ENCODE measurements around the gene PLEKHH1. TPM values are rescaled to one million over a fixed set of nuclear protein-coding genes. Genes with fewer than 3 reads are reported as not detected.

PLEKHH1 gene
- total RNA-seq, 1 donor from 2014 or later, result 1.7 TPM

DNA sequence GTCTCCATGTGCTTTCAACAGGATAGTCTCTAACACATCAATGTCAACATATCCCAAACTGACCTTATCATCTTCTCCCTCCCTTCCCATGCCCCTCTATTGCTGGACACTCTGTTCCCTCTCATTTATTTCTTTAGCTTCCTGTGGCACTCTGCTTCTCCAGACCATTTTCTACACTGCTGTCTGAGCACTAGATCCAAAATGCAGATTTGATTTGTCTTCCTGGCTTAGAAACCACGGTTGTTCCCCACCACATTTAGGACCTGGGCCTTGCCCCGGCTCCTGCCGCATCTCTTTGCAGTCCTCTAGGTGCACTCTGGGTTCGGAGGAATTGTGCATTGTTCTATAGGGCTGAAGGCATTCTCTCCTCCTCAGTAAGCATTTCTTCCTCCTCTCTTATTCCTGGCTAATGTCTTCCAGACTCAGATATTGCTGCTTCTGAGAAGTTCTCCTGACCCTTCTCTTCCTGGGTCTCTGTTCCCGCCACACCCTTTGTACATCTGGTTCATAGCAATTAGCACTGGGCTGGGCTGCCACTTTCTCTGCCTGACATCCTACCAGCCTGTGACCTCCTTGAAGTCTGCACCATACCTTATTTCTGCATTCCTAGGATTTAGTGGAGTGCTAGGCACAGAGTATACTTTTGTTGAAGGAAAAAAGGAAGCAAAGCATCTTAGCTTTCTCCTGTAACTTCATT lies 100.5 kb downstream of the PLEKHH1 start:
- H3K27me3 Mint-ChIP-seq, result no peaks in the 10 kb centered on the region
- DNase-seq, result no peak
- H3K4me3 Mint-ChIP-seq, result no peak overlapping the region
- H3K36me3 Mint-ChIP-seq (ENCODE audit: low read depth), result no peaks in the 10 kb centered on the region
- no peak overlapping the region for H3K27ac Mint-ChIP-seq
- no peaks in the 10 kb centered on the region for H3K4me1 Mint-ChIP-seq
- H3K9me3 Mint-ChIP-seq, result no peaks in the 10 kb centered on the region
- intact Hi-C loops (cut with micrococcal nuclease), result no loop called here

DNA sequence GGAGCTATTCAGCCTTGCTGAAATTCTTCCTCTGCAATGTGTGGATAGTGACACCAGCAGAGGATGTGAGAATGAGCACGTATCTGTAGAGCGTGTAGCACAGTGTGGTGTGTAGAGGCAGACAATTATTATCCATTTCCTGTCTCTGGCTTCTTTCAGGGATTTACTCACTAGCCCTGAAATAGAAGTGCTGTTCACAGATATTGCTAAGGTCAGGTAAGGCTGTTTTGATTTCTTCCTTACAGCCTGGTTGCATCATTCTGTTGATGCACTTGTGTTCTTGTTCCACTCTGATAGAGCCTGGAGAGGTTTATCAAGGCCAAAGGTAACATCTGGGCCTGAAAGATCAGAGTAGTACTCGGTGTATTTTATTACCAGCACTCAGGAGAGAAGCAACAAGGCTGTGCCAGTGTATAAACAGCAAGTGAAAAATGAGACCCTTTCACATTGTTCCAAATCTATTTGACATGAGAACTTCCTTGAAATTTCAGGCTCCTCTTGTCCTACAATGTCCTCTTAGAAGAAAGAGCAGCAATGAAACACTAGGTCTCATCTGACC lies 103.3 kb downstream of the PLEKHH1 start:
- Mint-ChIP-seq H3K36me3 (ENCODE audit: low read depth) (peaks cover 2% of the 10 kb centered on the region), H3K4me3 (no peak overlapping the region), H3K4me1 (no peaks in the 10 kb centered on the region), H3K27me3 (no peaks in the 10 kb centered on the region), H3K9me3 (no peaks in the 10 kb centered on the region), H3K27ac (no peak overlapping the region)
- intact Hi-C loops (cut with micrococcal nuclease), result no loop called here
- no peak for DNase-seq

DNA sequence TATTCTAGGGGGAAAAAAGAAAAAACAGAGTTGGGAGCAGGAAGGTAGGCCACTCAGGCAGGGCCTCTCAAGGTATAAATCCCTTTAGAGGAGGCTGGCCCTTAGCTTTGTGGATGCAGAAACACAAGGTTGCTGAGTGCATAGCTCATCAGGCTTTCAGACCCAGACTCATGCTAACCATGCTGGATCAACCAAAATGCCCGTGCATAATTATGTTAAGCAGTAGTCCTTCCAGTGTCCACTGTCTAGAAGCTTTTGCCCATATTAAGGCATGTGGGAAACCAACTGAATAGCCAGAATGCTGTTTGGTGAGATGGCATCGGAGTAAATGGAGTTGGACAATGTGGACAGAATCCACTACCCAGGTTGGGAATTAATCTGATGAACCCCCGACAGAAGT lies 105.6 kb downstream of the PLEKHH1 start:
- no peak overlapping the region for H3K27ac Mint-ChIP-seq
- H3K4me1 Mint-ChIP-seq, result peaks cover 9% of the 10 kb centered on the region
- H3K9me3 Mint-ChIP-seq, result no peaks in the 10 kb centered on the region
- no peak overlapping the region for H3K4me3 Mint-ChIP-seq
- intact Hi-C loops (cut with micrococcal nuclease), result no loop called here
- H3K27me3 Mint-ChIP-seq, result no peaks in the 10 kb centered on the region
- no peak for DNase-seq
- peaks cover 4% of the 10 kb centered on the region for H3K36me3 Mint-ChIP-seq (ENCODE audit: low read depth)

Other genes with a start within 250 kb of the PLEKHH1 start
- gene ATP6V1D, start 173.5 kb upstream of the PLEKHH1 start, total RNA-seq, result 29.7 and 30.1 TPM in 2 replicates
- gene EIF2S1, start 173.0 kb upstream of the PLEKHH1 start, total RNA-seq, result 255 and 268 TPM in 2 replicates
- 0.95 and 1.7 TPM in 2 replicates for gene PLEK2, start 121.1 kb upstream of the PLEKHH1 start, total RNA-seq
- 2.4 and 2.7 TPM in 2 replicates for gene TMEM229B, start 44.6 kb upstream of the PLEKHH1 start, total RNA-seq
- gene PIGH, start 67.0 kb downstream of the PLEKHH1 start, total RNA-seq, result 21.2 and 22.7 TPM in 2 replicates
- 4.7 and 5.0 TPM in 2 replicates for gene ARG2, start 86.6 kb downstream of the PLEKHH1 start, total RNA-seq
- gene VTI1B, start 141.3 kb downstream of the PLEKHH1 start, total RNA-seq, result 75.3 and 78.5 TPM in 2 replicates
- 66.2 and 67.7 TPM in 2 replicates for gene RDH11, start 162.5 kb downstream of the PLEKHH1 start, total RNA-seq
- gene RDH12, start 168.6 kb downstream of the PLEKHH1 start, total RNA-seq, result not detected in 2 replicates

Data from activated CD4-positive, alpha-beta T cell treated with anti-CD3 and anti-CD28 coated beads, Interleukin-2, amount 10 ng/mL, durations not matched to agents 24 days and 14 days (primary cell).